GM23248 (cell line): ENCODE results near the gene TCOF1. TPM values are rescaled to one million over a fixed set of nuclear protein-coding genes. Genes with fewer than 3 reads are reported as not detected.

Experiments used
- DNase-seq: peaks from one replicate; pipeline ENCODE4 v3.0.0-alpha.2; 2015
- H2AFZ ChIP-seq: fragments of 200-600 bp; sonication (generic); 2 replicates; pipeline ENCODE4 v1.6.1; 2016; ENCODE audit warnings: antibody characterized with exemption
- H3F3A ChIP-seq: fragments of 200-600 bp; sonication (generic); 2 replicates; pipeline ENCODE4 v1.6.1; 2016; ENCODE audit warnings: mild to moderate bottlenecking, antibody characterized with exemption, mixed run types; ENCODE audit not compliant: insufficient read depth
- H3K27ac ChIP-seq: fragments of 200-600 bp; sonication (generic); 2 replicates; pipeline ENCODE4 v1.5.1; 2016; ENCODE audit warnings: mild to moderate bottlenecking
- H3K27me3 ChIP-seq: fragments of 200-600 bp; sonication (generic); replicated peaks from 2 replicates; pipeline ENCODE4 v1.6.1; 2016; ENCODE audit warnings: mild to moderate bottlenecking; ENCODE audit not compliant: insufficient read depth
- H3K36me3 ChIP-seq: fragments of 200-600 bp; sonication (generic); 2 replicates; pipeline ENCODE4 v1.6.1; 2016; ENCODE audit warnings: low read depth, mild to moderate bottlenecking
- H3K4me1 ChIP-seq: fragments of 200-600 bp; sonication (generic); 2 replicates; pipeline ENCODE4 v1.6.1; 2016; ENCODE audit warnings: mild to moderate bottlenecking; ENCODE audit not compliant: insufficient read depth
- H3K4me2 ChIP-seq: fragments of 200-600 bp; sonication (generic); one replicate; pipeline ENCODE4 v1.6.1; 2016; ENCODE audit warnings: mild to moderate bottlenecking; ENCODE audit not compliant: unreplicated experiment
- H3K4me3 ChIP-seq: fragments of 200-600 bp; sonication (generic); 2 replicates; pipeline ENCODE4 v1.5.1; 2016; ENCODE audit warnings: mild to moderate bottlenecking
- H3K79me2 ChIP-seq: fragments of 200-600 bp; sonication (generic); 2 replicates; pipeline ENCODE4 v1.6.1; 2016; ENCODE audit warnings: mild to moderate bottlenecking; ENCODE audit not compliant: insufficient read depth
- H3K9ac ChIP-seq: fragments of 200-600 bp; sonication (generic); 2 replicates; pipeline ENCODE4 v1.6.1; 2016; ENCODE audit warnings: mild to moderate bottlenecking
- H3K9me2 ChIP-seq: fragments of 200-600 bp; sonication (generic); 2 replicates; pipeline ENCODE4 v1.6.1; 2016; ENCODE audit warnings: mixed run types, mild to moderate bottlenecking, moderate library complexity; ENCODE audit not compliant: insufficient read depth
- H3K9me3 ChIP-seq: fragments of 200-600 bp; sonication (generic); one replicate; pipeline ENCODE4 v1.6.1; 2017; ENCODE audit warnings: low read depth
- H4K20me1 ChIP-seq: fragments of 200-600 bp; sonication (generic); 2 replicates; pipeline ENCODE4 v1.6.0; 2016; ENCODE audit not compliant: insufficient read depth
- EZH2 ChIP-seq: fragments of 200-600 bp; sonication (generic); IDR thresholded peaks from 2 replicates; pipeline ENCODE4 v1.6.1; 2018; ENCODE audit warnings: antibody characterized with exemption, mild to moderate bottlenecking; ENCODE audit not compliant: insufficient read depth, poor library complexity, severe bottlenecking
- EZH2phosphoT487 ChIP-seq: fragments of 200-600 bp; sonication (generic); IDR thresholded peaks from 2 replicates; pipeline ENCODE4 v1.6.1; 2018; ENCODE audit warnings: antibody characterized with exemption, moderate library complexity, mild to moderate bottlenecking, low read depth; ENCODE audit not compliant: insufficient read depth
- WGBS, 2 experiments: methylation state at CpG; one replicate each; pipeline ENCODE4 v1.1.6; 2015 to 2017; ENCODE audit warnings: low lambda C conversion rate in 2 of 2, low coverage in 1 of 2; ENCODE audit errors: missing lambda C conversion rate in 2 of 2; 5-methylcytosine and 5-hydroxymethylcytosine counted together
- in situ Hi-C: fragments of 300-500 bp; cut with MboI; formaldehyde crosslinking; loops from 2 replicates; pipeline ENCODE4 v1.15.0; 2020
- polyA plus RNA-seq: library from polyadenylated mRNA; unstranded; fragments of >200 nt; fragmentation: Nextera tagmentation; extraction: Ambion mirVana; gene quantifications from 2 replicates; pipeline ENCODE4 v1.2.1, GENCODE V29; 2016
- total RNA-seq: library from RNA; depleted of rRNA; stranded (reverse); fragments of >200 nt; shearing (Covaris generic); gene quantifications from 2 replicates; pipeline ENCODE4 v1.2.3, GENCODE V29; 2014

The TCOF1 gene
- total and polyA plus RNA-seq, 2 experiments from 2014 or later, result 15.1 to 18.0 TPM

DNA sequence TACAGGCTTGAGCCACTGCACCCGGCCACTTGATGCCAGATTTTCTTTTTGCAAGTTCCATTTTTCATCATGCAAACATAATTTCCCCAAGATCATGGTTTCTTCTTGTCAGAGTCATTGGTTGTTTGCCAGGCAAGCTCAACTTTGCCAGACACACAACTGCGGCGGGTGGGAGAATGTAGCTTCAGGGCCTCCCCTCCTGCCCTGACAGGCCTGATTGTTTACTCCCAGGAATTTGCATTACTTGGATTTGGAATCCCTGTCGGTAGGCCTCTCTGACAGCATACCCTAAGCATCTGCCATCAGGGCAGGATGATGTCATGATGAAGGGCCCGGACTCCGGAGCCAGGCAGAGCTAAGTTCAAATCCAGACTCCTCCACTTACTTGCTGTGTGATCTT is 77.0 kb downstream of the TCOF1 start:
- Histone ChIP-seq H3K79me2 (no peaks in the 10 kb centered on the region), H3F3A (no peaks in the 10 kb centered on the region; the same call in 1 of the 2 replicates), H3K27ac (peak overlapping the region; percentile 21; the same call in 1 of the 2 replicates), H3K9me2 (no peaks in the 10 kb centered on the region), H3K36me3 (no peaks in the 10 kb centered on the region), H3K4me1 (peaks cover 6% of the 10 kb centered on the region; the same call in 1 of the 2 replicates), H2AFZ (no peak overlapping the region), H3K9me3 (no peaks in the 10 kb centered on the region), H3K27me3 (no peaks in the 10 kb centered on the region), H4K20me1 (no peaks in the 10 kb centered on the region), H3K4me2 (no peak overlapping the region), H3K9ac (no peak overlapping the region), H3K4me3 (no peak overlapping the region)
- in situ Hi-C loops, result loop anchor here (25.0 kb wide), 1 partner anchor 597 kb away; no protein-coding TSS in a partner anchor
- TF ChIP-seq EZH2 (no peak), EZH2phosphoT487 (no peak)
- DNase-seq, result peak; percentile 72
- 30 to 35% methylated on average over 6 of the region's 6 CpGs for WGBS, 2 experiments

GRCh38 chr5:150436141-150436680 is 78.7 kb downstream of the TCOF1 start:
- peak; percentile 92 for DNase-seq
- Histone ChIP-seq H3K4me1 (peaks cover 6% of the 10 kb centered on the region; the same call in 1 of the 2 replicates), H3K4me2 (no peak overlapping the region), H3K9me3 (no peaks in the 10 kb centered on the region), H3K79me2 (no peaks in the 10 kb centered on the region), H4K20me1 (no peaks in the 10 kb centered on the region), H3K36me3 (no peaks in the 10 kb centered on the region), H3K9me2 (no peaks in the 10 kb centered on the region), H3K27ac (no peak overlapping the region), H2AFZ (0 out of 2 replicates have a peak overlapping the region, but pooled peaks have one; percentile 45), H3K27me3 (no peaks in the 10 kb centered on the region), H3F3A (peaks cover 8% of the 10 kb centered on the region; the same call in 1 of the 2 replicates), H3K4me3 (no peak overlapping the region), H3K9ac (no peak overlapping the region)
- 28 to 30% methylated on average over 13 of the region's 13 CpGs for WGBS, 2 experiments
- in situ Hi-C loops, result loop anchor here (25.0 kb wide), 1 partner anchor 599 kb away; no protein-coding TSS in a partner anchor
- no peak for TF ChIP-seq EZH2
- no peak for TF ChIP-seq EZH2phosphoT487

- no peaks in the 10 kb centered on the region for H3K79me2 ChIP-seq
- H3K9me3 ChIP-seq, result no peaks in the 10 kb centered on the region
- H3K36me3 ChIP-seq, result peaks cover 14% of the 10 kb centered on the region
- H3K27ac ChIP-seq, result no peak overlapping the region
- TF ChIP-seq EZH2 (no peak), EZH2phosphoT487 (no peak)
- H2AFZ ChIP-seq, result no peak overlapping the region
- H3F3A ChIP-seq, result peaks cover 31% of the 10 kb centered on the region
- peaks cover 6% of the 10 kb centered on the region; the same call in 1 of the 2 replicates for H3K4me1 ChIP-seq
- H3K9ac ChIP-seq, result no peak overlapping the region
- DNase-seq, result peak; percentile 62
- H3K9me2 ChIP-seq, result no peaks in the 10 kb centered on the region
- no peaks in the 10 kb centered on the region for H4K20me1 ChIP-seq
- no peaks in the 10 kb centered on the region for H3K27me3 ChIP-seq
- in situ Hi-C loops, result loop anchor here (25.0 kb wide), 1 partner anchor 602 kb away; no protein-coding TSS in a partner anchor
- WGBS, 2 experiments, result 50 to 57% methylated on average over 4 of the region's 4 CpGs
- no peak overlapping the region for H3K4me2 ChIP-seq
- H3K4me3 ChIP-seq, result no peak overlapping the region
Observed at GRCh38 chr5:150438873-150439546, 81.5 kb downstream of the TCOF1 start.

DNA sequence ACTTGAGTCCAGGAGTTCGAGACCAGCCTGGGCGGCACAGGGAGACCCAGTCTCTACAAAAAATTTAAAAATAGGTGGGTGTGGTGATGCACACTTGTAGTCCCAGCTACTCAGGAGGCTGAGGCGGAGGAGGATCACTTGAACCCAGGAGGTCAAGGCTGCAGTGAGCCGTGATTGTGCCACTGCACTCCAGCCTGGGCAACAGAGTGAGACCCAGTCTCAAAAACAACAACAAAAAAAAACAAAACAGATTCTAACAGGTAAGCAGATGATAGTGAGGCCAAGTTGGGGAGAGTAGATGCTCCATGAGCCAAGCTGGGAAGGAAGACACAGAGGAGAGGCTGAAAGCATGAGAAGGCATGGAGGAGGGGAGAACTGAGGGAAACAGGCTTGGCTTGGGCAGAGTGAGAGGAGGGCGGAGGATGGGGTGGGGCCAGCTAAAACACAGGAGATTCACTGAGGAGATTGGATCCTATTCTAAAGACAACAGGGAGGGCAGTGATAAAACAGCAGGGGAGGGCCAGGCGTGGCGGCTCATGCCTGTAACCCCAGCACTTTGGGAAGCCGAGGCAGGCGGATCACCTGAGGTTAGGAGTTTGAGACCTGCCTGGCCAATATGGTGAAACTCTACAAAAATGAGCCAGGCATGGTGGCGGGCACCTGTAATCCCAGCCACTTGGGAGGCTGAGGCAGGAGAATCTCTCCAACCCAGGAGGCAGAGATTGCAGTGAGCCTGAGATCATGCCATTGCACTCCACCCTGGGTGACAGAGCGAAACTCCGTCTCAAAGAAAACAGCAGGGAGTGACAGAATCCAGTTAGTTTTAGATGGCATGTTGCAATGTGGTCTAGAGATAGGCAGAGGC is 83.7 kb downstream of the TCOF1 start:
- no peaks in the 10 kb centered on the region for H3K9me2 ChIP-seq
- 86 to 89% methylated on average over 12 of the region's 12 CpGs for WGBS, 2 experiments
- in situ Hi-C loops, result loop anchor here (25.0 kb wide), 1 partner anchor 604 kb away; no protein-coding TSS in a partner anchor

More for the DNA sequence above, 83.7 kb downstream of the TCOF1 start:
- peaks cover 53% of the 10 kb centered on the region for H3F3A ChIP-seq
- H3K4me2 ChIP-seq, result no peak overlapping the region
- H3K79me2 ChIP-seq, result peaks cover 19% of the 10 kb centered on the region
- no peaks in the 10 kb centered on the region for H3K9me3 ChIP-seq
- no peak overlapping the region for H3K27ac ChIP-seq
- no peak overlapping the region for H2AFZ ChIP-seq
- no peaks in the 10 kb centered on the region for H3K27me3 ChIP-seq
- H3K4me1 ChIP-seq, result no peaks in the 10 kb centered on the region
- no peak overlapping the region for H3K9ac ChIP-seq
- peaks cover 34% of the 10 kb centered on the region for H3K36me3 ChIP-seq
- H3K4me3 ChIP-seq, result no peak overlapping the region
- TF ChIP-seq EZH2, result no peak
- no peak for TF ChIP-seq EZH2phosphoT487
- no peak for DNase-seq
- H4K20me1 ChIP-seq, result no peaks in the 10 kb centered on the region
